ENCODE results near the gene LRRC7.
"Not testable (repeated sequence)": the region's sequence is repeated elsewhere in the genome, so short reads cannot be mapped to it uniquely, and the experiment has no call there.

Gene LRRC7

GRCh38 chr1:69987881-69988280 lies 420.2 kb downstream of the LRRC7 start:
- DNase-seq, result no peak

DNA sequence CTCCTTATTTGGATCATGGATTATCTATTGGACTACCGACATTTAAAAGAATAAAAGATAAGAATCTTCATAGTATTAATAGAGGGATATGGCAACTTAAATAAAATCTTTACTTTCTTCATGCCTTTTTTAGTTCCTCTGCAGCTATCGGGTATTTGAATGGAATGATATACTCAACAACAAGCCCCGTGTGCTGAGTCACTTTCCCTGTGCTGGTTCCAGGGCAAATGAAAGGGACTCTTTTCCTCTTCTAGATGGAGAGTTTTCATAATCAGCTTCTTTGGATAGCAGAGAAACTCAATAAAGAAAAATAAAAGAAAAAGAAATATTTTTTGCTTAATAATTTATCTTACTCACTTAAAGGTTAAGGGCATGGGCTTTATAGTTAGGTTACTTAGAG lies 423.9 kb downstream of the LRRC7 start:
- no peak for DNase-seq

- no peak for DNase-seq
Measured at GRCh38 chr1:69992594-69992993, 424.9 kb downstream of the LRRC7 start.

DNA sequence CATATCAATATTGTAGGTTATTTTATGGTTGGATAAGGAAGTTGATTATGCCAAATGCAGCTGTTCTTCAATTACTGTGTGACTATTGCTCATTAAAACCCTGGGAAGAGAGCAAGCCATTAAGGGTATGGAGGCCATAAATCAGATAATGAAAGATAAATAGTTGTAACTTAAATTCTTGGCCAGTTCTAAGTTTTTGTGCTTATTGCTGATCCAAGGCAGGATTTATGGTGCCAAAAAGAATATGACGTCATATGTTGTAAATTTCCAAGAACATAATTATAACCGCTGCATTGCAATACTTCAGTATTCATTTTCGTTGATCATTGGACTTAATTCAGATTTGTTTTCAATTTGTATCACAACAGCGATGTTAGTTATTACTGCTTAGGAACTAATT lies 426.1 kb downstream of the LRRC7 start:
- DNase-seq, result no peak

DNA sequence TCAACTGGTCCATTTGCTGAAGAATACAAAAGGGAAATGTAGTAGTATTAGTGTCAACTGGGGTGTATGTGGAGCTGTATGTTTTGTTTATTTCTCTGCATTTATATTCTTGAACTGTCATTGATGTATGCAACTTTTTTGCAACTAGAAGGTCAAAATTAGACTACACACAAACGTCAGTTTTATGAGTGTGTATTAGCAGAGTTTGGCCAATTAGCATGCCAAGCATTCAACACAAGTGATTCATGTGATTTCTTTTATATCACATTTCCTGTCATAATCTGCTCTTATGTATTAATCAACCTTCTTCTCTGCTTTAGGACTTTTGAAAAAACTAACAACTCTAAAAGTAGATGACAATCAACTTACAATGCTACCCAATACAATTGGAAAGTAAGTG lies 426.5 kb downstream of the LRRC7 start:
- DNase-seq, result no peak

- DNase-seq, result no peak
Measured at GRCh38 chr1:69998847-69999246, 431.1 kb downstream of the LRRC7 start.

GRCh38 chr1:70003211-70003908 lies 435.6 kb downstream of the LRRC7 start:
- DNase-seq, result peak; percentile 52

- DNase-seq, result no peak
Measured at GRCh38 chr1:70005386-70006034, 437.8 kb downstream of the LRRC7 start.

DNA sequence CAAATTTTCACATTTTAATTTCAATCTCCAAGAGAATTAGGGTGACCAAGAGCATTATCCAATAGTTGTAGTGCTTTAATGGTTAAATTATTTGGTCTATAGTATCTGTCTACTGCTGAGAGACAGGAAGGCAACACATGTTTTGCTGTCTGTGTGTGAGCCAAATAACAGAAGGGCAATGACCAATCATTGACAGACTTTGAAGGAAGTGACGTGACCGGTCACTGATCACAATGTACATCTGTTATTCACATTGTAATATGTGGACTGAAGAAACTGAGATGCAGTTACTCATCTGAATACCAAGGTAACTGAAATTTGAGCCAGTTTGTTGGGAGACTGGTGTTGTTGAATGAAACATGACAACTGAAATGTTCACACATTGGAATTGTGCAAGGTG lies 440.9 kb downstream of the LRRC7 start:
- no peak for DNase-seq

- DNase-seq, result no peak
Measured at GRCh38 chr1:70017770-70018169, 450.0 kb downstream of the LRRC7 start.

- DNase-seq, result no peak
Measured at GRCh38 chr1:70024272-70024671, 456.6 kb downstream of the LRRC7 start.

- DNase-seq, result no peak
Measured at GRCh38 chr1:70025052-70025451, 457.3 kb downstream of the LRRC7 start.

GRCh38 chr1:70025846-70026245 lies 458.1 kb downstream of the LRRC7 start:
- no peak for DNase-seq

DNA sequence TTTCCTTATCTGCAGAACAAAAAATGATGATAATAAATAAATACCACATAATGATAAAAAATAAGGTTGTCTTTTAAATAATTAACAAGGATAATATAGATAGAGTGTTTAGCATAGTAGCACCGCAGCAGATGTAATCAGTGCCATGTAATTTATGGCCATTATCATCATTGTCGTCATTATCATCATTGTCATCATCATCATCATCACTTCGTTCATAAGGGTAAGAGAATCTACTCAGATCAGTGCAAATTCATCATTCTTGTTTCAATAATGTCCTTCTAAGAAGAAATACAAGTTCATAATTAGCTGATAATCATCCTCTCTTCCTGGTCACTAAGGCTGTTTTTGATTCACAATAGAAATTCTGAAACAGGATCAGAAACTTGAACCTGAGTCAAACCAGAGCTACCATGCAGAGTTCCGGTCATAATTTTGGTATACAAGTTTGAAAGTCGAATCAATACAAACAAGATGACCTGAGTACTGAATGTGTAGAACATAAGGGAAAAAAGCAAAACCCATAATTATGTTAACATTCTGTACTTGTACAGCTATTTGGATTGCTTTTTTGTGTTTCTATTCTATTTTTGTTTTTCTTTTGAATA lies 465.6 kb downstream of the LRRC7 start:
- no peak for DNase-seq

DNA sequence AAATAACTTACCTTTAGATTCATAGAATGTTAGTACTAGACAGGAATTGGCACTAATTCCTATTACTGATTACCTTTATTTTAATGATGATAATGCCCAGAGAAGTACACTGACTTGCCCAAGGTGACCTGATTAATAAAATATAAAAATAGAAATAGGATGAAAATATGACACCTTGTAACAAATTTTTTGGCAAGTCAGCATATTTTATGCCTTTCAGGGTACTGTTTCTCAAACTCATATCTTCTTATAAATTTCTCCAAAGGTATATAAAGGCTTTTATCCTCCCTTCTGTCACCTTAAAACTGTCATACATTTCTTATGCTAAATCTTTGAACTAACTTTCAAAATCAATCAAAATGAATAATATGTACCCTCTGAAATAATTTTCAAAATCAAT lies 466.2 kb downstream of the LRRC7 start:
- DNase-seq, result no peak

GRCh38 chr1:70034403-70034802 lies 466.7 kb downstream of the LRRC7 start:
- peak; percentile 45 for DNase-seq

DNA sequence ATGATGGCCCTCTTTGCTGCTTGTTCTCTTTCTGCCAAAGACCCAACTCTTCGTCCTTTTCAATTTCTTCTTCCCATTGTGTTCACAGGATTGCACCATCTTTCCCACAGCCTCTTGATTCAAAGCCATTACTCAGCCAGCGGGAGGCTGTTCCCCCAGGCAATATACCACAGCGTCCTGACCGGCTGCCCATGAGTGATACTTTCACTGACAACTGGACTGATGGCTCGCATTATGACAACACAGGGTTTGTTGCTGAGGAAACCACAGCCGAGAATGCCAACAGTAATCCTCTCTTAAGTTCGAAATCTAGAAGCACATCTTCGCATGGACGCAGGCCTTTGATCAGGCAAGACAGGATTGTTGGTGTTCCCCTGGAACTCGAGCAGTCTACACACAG lies 470.3 kb downstream of the LRRC7 start:
- peak; percentile 97 for DNase-seq

GRCh38 chr1:70039485-70039884 lies 471.8 kb downstream of the LRRC7 start:
- no peak for DNase-seq

DNA sequence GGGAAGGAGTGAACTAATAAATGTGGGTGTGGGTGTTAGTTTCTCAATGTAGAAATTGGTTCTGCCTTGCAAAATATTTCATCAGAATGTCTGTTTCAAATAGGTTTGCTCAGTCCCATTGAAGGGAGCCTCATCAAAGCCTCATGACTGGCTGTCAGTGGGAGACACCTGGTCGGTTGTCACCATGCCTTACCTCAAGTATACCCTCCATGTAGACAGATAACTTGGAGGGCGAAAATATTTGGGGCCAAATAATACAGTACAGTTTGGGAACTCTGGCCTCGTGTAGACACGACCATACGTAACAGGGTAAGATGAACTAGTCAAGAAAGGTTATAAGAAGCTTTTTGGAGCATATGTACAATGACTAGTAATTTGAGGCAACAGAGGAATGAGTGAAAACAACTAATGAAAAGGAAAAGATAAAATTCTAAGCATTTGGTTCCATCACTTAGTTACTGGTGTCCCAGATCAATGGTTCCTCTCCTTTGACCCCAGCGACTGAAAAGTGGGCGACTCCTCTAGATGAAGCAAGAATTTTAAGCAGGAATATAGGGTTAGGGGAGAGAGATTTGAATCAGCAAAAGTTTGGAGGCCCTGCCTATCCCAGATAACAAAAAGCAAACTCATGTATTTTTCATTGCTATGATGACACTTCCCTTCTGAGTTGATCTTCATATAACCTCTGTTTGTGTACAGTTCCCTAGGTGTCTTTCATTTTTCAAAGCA lies 473.8 kb downstream of the LRRC7 start:
- DNase-seq, result peak; percentile 22

DNA sequence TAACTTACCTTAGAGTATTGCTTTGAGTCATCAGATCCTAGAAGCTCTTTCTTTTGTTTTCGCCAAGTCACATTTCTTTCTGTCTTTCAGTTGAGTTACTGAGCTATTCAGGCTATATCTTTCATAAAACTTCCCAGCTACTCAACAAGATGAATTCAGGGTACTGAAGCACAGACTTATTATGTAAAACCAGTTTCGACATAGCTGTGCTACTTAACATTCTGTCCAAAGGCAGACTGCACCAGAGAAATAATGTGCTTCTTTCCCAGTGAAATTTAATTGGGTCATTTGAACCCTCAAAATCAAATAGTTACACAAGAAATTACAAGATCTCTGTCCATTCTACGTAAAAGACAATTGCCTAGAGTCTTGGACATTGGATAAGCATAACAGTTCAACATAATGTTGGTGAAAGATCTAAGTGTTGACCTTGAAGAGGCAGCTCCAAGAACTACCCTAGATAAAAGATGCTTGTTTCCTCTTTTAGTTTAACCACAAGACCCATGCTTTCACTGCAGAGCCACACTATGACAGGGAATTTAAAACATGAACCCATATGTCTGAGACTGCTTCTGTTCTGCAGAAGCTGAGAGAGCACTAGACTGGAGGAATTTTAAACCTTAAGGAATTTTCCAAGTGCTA lies 474.5 kb downstream of the LRRC7 start:
- peak; percentile 86 for DNase-seq

- DNase-seq, result no peak
Measured at GRCh38 chr1:70043804-70044203, 476.1 kb downstream of the LRRC7 start.

GRCh38 chr1:70044832-70045231 lies 477.1 kb downstream of the LRRC7 start:
- DNase-seq, result no peak

DNA sequence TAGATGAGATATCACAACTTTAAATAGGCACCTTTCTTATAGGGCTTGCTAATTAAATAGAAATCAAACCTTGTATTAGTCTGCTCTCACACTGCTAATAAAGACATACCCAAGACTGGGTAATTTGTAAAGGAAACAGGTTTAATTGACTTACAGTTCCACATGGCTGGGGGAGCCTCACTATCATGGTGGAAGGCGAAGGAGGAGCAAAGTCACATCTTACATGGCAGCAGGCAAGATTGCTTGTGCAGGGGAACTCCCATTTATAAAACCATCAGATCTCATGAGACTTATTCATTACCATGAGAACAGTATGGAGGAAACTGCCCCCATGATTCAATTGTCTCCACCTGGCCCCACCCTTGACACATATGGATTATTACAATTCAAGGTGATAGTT lies 477.9 kb downstream of the LRRC7 start:
- not testable (repeated sequence) for DNase-seq

All from MV-4-11 (cell line).